Measurements from ENCODE around the gene FLT3LG. TPM values are rescaled to one million over a fixed set of nuclear protein-coding genes. Genes with fewer than 3 reads are reported as not detected.
A peak's percentile ranks its signal among the peaks of the same experiment; 100 is the strongest.

Gene FLT3LG
- total and polyA plus RNA-seq, 9 of the 15 experiments (the other 6 are each of a cell fraction or from before 2014, with no cell fraction given), result 0.31 to 6.4 (median 1.1) TPM

GRCh38 chr19:49453013-49453756 is 20.8 kb upstream of the FLT3LG start, which contains the start of gene ALDH16A1 (continued):
- TF ChIP-seq CHD7 (IDR thresholded peaks at IDR 0.05; ENCODE audit: low read depth, low read length) (no peak), SMARCB1 (IDR thresholded peaks at IDR 0.05; ENCODE audit: insufficient read length, low read depth) (no peak), ZBTB1 (CRISPR knock-in tag; IDR thresholded peaks at IDR 0.05; ENCODE audit: borderline replicate concordance, low read depth) (no peak), NR1H2 (CRISPR knock-in tag; IDR thresholded peaks at IDR 0.05) (no peak), THRA (IDR thresholded peaks at IDR 0.05) (no peak), POLR2AphosphoS2 (IDR thresholded peaks at IDR 0.05; ENCODE audit: low read length) (peak; percentile 88; the same call in 1 of the 2 replicates), SLC30A9 (CRISPR knock-in tag; IDR thresholded peaks at IDR 0.05) (no peak), RBM34 (IDR thresholded peaks at IDR 0.05; ENCODE audit: borderline replicate concordance, insufficient read depth, low read length) (no peak), HINFP (tag; conservative IDR thresholded peaks at IDR 0.05; ENCODE audit: low read depth) (no peak)
- TF ChIP-seq, protein P1, sequence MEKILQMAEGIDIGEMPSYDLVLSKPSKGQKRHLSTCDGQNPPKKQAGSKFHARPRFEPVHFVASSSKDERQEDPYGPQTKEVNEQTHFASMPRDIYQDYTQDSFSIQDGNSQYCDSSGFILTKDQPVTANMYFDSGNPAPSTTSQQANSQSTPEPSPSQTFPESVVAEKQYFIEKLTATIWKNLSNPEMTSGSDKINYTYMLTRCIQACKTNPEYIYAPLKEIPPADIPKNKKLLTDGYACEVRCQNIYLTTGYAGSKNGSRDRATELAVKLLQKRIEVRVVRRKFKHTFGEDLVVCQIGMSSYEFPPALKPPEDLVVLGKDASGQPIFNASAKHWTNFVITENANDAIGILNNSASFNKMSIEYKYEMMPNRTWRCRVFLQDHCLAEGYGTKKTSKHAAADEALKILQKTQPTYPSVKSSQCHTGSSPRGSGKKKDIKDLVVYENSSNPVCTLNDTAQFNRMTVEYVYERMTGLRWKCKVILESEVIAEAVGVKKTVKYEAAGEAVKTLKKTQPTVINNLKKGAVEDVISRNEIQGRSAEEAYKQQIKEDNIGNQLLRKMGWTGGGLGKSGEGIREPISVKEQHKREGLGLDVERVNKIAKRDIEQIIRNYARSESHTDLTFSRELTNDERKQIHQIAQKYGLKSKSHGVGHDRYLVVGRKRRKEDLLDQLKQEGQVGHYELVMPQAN (IDR thresholded peaks at IDR 0.05; ENCODE audit: borderline replicate concordance), result no peak; the same call in 1 of the 2 replicates
